ENCODE data around the gene RTN4R.

GRCh38 chr22:20208713-20209310 is 59.3 kb downstream of the RTN4R start:
- no peak for TF ChIP-seq CTCF (conservative IDR thresholded peaks at IDR 0.05; ENCODE audit: low read depth, low read length)
- TF ChIP-seq EZH2 (IDR thresholded peaks at IDR 0.05; ENCODE audit: borderline replicate concordance, low read depth, low read length, poor library complexity, severe bottlenecking) = no peak

All from A673 (cell line).